Right ventricle myocardium inferior (tissue), 1 donor: ENCODE data around the gene FAM169A. TPM values are rescaled to one million over a fixed set of nuclear protein-coding genes. Genes with fewer than 3 reads are reported as not detected.
"Not testable (repeated sequence)": the region's sequence is repeated elsewhere in the genome, so short reads cannot be mapped to it uniquely, and the experiment has no call there.

Experiments
- ATAC-seq: fragments of 200-7000 bp; cut with Tn5 transposase; one replicate; pipeline ENCODE4 v1.9.1; 2020; ENCODE audit warnings: mild to moderate bottlenecking, moderate library complexity
- DNase-seq: peaks from one replicate; pipeline ENCODE4 v3.0.0; 2021; ENCODE audit errors: missing footprints
- intact Hi-C: fragments of 100-400 bp; cut with DNase I; formaldehyde crosslinking; loops from one replicate; pipeline ENCODE4 v1.11.0; 2022
- long read RNA-seq: library from polyadenylated mRNA; unstranded; transcript quantifications from one replicate; pipeline ENCODE4 v2.0.0, GENCODE V29; 2021
- total RNA-seq: library from RNA; stranded (reverse); fragmentation: NEBNext Ultra II Directional; extraction: Animal tissue kit (Norgen Biotek cat#: 25700); gene quantifications from one replicate; pipeline ENCODE4 v1.2.1, GENCODE V29; 2021
- donor health status: DM: no; HTN: yes; CAD: no; lungs with severe emphysema.

FAM169A gene
- total RNA-seq, result 3.0 TPM
- long read RNA-seq, full-length matches to known transcripts, result 1 of 1 reads
- long read RNA-seq, partial matches to known transcripts, result 0 of 1 reads
- long read RNA-seq, other reads (novel, unspliced or antisense), result 0 of 1 reads

- no peak for DNase-seq
- intact Hi-C loops, result no loop called here
- peak; percentile 69 for ATAC-seq
These were observed at the start of gene FAM169A for GRCh38 chr5:74865804-74866595. Gene FAM169A, minus strand, starts transcription at chr5:74866387. Its CDS starts 24,711 bp downstream, at chr5:74841676.

- intact Hi-C loops, result loop anchor here (5.0 to 10.0 kb wide), 3 partner anchors 148 to 1011 kb away; partner anchors contain the start of genes GFM2 and NSA2
These were observed 49.3 kb upstream of the FAM169A start for GRCh38 chr5:74915488-74915887.

GRCh38 chr5:74911421-74911820 lies 45.2 kb upstream of the FAM169A start:
- not testable (repeated sequence) for DNase-seq, ATAC-seq
- intact Hi-C loops, result loop anchor here (10.0 kb wide), 1 partner anchor 1007 kb away; no protein-coding TSS in a partner anchor

More at GRCh38 chr5:74915488-74915887, 49.3 kb upstream of the FAM169A start:
- no peak for ATAC-seq
- DNase-seq, result no peak

GRCh38 chr5:74909888-74910287 lies 43.7 kb upstream of the FAM169A start:
- intact Hi-C loops, result loop anchor here (10.0 kb wide), 1 partner anchor 1005 kb away; no protein-coding TSS in a partner anchor
- not testable (repeated sequence) for DNase-seq, ATAC-seq

- intact Hi-C loops, DNase-seq, ATAC-seq: not testable (repeated sequence)
These were observed 42.0 kb upstream of the FAM169A start for GRCh38 chr5:74908237-74908636.

- ATAC-seq, DNase-seq: not testable (repeated sequence)
- intact Hi-C loops, result loop anchor here (5.0 kb wide), 1 partner anchor 137 kb away; the partner anchor contains the start of genes GFM2 and NSA2
These were observed 38.5 kb upstream of the FAM169A start for GRCh38 chr5:74904713-74905112.

GRCh38 chr5:74903165-74903787 lies 37.1 kb upstream of the FAM169A start:
- intact Hi-C loops, result loop anchor here (5.0 kb wide), 1 partner anchor 136 kb away; the partner anchor contains the start of genes GFM2 and NSA2
- ATAC-seq, result peak; percentile 63
- DNase-seq, result no peak

- intact Hi-C loops, result no loop called here
- DNase-seq (no peak), ATAC-seq (no peak)
These were observed 30.9 kb upstream of the FAM169A start for GRCh38 chr5:74897049-74897448.

GRCh38 chr5:74895906-74896305 lies 29.7 kb upstream of the FAM169A start:
- peak; percentile 84 for DNase-seq
- intact Hi-C loops, result no loop called here
- peak; percentile 98 for ATAC-seq

- DNase-seq (no peak), ATAC-seq (no peak)
- intact Hi-C loops, result no loop called here
These were observed 28.2 kb upstream of the FAM169A start for GRCh38 chr5:74894351-74894750.

GRCh38 chr5:74892921-74893320 lies 26.7 kb upstream of the FAM169A start:
- no peak for DNase-seq
- intact Hi-C loops, result no loop called here
- ATAC-seq, result no peak

- intact Hi-C loops, result no loop called here
- ATAC-seq (no peak), DNase-seq (no peak)
These were observed 23.4 kb upstream of the FAM169A start for GRCh38 chr5:74889523-74890105.

GRCh38 chr5:74888117-74888516 lies 21.9 kb upstream of the FAM169A start:
- DNase-seq (no peak), ATAC-seq (no peak)
- intact Hi-C loops, result no loop called here

- intact Hi-C loops, result no loop called here
- ATAC-seq (no peak), DNase-seq (no peak)
These were observed 19.0 kb upstream of the FAM169A start for GRCh38 chr5:74885170-74885569.

- intact Hi-C loops, ATAC-seq, DNase-seq: not testable (repeated sequence)
These were observed 16.4 kb upstream of the FAM169A start for GRCh38 chr5:74882379-74883134.

- no peak for ATAC-seq
- no peak for DNase-seq
- intact Hi-C loops, result no loop called here
These were observed 11.6 kb upstream of the FAM169A start for GRCh38 chr5:74877624-74878304.

GRCh38 chr5:74875994-74876791 lies 10.0 kb upstream of the FAM169A start:
- no peak for ATAC-seq
- DNase-seq, result no peak
- intact Hi-C loops, result no loop called here
